HG03460 (cell line): ENCODE data around the gene S1PR5.
"Not testable (repeated sequence)": the region's sequence is repeated elsewhere in the genome, so short reads cannot be mapped to it uniquely, and the experiment has no call there.

Experiments
- ATAC-seq: cut with Tn5 transposase; IDR thresholded peaks from one replicate; pipeline ENCODE4 v1.9.1; 2021; ENCODE audit not compliant: unreplicated experiment

Gene S1PR5, protein sequence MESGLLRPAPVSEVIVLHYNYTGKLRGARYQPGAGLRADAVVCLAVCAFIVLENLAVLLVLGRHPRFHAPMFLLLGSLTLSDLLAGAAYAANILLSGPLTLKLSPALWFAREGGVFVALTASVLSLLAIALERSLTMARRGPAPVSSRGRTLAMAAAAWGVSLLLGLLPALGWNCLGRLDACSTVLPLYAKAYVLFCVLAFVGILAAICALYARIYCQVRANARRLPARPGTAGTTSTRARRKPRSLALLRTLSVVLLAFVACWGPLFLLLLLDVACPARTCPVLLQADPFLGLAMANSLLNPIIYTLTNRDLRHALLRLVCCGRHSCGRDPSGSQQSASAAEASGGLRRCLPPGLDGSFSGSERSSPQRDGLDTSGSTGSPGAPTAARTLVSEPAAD

DNA sequence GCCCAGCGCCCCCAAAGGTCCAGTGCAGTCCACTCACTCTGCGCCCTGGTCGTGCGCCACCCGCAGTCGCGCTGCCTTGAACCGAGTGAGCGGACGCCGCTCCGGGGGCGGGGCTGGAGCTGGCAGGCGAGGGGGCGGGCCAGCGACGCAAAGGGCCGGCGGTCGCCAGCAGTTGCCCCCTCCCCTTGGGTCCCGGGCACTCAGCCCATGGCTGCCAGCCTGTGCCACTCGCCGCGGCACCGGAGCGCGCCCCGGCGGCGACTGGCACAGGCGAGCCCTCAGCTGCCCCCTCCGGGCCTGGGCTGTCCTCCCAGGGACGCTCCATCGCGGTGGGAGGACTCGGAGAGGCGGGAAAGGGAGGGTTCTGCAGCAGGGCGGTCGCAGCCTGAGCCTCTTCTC lies at the start of gene S1PR5:
S1PR5 (minus strand) TSS at position 87 of the 399 bp plus-strand sequence. CDS start 2,436 bp downstream, outside the sequence.
- ATAC-seq, result no peak

DNA sequence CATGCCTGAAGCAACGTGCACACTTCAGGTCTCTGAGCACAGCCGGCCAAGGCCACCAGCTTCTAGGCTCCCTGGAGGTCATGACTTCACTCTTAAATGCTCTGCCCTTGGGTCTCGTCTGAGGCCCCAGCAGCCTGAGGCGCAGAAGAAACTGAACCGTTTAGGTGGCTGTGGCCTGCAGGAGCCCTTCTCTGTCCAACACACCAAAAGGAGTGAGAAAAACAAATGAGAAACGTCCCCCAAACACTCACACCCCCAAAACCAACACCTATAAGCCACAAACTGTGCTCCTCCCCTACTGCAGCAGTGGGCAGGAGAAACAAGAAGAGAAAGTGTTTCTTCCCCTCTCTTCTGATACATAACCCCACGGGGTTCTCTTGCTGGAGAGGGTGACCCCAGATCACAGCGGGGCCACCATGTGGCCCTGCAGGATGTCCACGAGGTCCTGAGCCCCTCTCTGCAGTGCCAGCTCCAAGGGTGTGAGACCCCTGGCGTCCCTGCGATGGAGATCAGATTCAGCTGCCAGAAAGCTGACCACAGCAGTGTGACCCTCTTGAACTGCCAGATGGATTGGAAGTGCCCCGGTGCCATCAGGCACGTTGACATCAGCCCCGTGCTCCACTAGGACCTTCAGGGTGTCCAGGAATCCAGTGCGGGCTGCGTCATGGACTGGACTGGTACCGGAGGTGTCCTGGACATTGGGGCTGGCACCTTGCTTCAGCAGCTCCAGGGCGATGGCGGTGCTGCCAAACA lies 49.6 kb upstream of the S1PR5 start:
- ATAC-seq, result no peak

- no peak for ATAC-seq
Observed at GRCh38 chr19:10566408-10566657, 49.1 kb upstream of the S1PR5 start.

DNA sequence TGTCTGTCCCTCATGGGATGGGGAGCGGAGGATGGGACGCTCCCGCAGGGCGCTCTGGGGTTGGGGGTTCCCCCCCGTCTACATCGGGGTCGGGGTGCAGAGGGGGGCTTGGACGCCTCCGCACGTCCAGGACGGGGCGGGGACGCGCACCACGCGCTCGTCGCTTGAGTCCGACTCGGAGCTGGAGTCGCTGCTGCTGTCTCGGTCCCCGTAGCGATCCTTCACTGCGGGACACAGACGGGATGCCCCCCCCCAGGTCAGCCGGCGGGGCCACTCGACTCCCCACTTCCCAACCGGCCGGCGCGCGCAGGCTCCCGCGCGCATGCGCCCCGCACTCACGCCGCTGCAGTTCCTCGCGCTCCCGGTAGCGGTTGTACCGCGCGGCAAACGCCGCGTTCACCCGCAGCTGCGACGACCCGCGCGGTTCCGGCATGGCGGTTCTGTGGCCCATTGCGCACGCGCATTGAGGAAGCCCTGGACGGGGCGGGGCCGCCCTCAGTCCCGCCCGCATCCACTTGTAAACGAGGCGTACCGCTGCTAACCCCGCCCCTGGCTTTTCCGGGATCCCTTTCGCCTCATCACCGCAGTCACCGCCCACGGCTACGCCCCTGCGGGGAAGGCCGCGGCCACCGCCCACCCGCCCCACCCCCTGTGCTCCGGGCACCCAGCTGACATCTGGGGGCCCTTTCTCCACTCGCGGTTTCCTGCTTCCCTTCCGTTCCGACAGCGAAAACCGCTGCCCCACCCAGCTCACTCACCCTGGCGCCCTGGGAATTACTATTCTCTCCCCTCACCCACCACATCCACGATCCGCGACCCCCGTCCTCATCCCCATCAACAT lies 48.5 kb upstream of the S1PR5 start, which contains the start of gene KRI1:
KRI1 (minus strand) TSS at position 444 of the 841 bp plus-strand sequence; CDS start at position 433, 11 bp downstream.
- ATAC-seq, result peak; percentile 38

DNA sequence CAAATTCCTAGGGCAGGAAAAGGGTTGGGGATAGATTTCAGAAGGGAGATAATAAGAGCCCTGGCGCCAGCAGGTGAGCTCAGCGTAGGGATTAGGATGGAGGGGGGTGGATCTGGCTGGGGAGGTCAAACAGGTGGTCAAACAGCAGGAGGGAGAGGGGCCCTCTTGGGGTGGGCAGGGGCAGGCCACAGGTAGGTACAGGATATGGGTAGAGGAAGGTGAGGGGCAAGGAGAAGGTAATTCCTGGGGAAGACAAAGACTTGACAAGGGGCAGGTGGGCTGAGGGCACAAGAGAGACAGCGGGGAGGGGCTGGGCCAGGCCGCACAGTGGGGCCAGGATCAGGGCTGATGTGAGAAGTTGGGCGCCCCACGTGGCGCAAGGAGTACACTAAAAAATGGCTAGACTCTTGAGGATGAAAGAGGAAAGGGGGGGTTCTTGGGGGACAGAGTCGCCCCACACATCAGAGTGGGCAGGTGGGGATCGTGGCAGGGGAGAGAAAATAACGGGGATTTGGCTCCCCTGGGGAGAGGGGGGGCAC lies 47.9 kb upstream of the S1PR5 start:
- ATAC-seq, result no peak

GRCh38 chr19:10562609-10563008 lies 45.4 kb upstream of the S1PR5 start:
- no peak for ATAC-seq

DNA sequence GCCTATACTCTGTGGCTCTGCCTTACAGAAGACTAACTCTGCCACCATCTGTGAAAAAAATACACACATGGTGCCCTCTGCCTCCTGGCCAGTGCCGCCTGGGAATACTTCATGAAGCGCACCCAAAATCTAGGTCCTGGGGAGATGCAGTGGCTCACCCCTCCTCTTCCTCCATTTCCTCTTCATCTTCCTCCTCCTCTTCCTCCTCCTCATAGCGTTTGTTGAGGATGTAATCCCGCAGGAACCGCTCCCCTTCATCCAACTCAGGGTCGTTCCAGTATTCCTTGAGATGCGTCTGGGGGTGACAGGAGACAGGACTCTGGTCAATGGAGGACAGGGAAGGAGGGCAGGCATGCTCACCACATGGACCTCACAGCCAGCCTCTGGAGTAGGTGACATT lies 42.9 kb upstream of the S1PR5 start:
- ATAC-seq, result no peak

DNA sequence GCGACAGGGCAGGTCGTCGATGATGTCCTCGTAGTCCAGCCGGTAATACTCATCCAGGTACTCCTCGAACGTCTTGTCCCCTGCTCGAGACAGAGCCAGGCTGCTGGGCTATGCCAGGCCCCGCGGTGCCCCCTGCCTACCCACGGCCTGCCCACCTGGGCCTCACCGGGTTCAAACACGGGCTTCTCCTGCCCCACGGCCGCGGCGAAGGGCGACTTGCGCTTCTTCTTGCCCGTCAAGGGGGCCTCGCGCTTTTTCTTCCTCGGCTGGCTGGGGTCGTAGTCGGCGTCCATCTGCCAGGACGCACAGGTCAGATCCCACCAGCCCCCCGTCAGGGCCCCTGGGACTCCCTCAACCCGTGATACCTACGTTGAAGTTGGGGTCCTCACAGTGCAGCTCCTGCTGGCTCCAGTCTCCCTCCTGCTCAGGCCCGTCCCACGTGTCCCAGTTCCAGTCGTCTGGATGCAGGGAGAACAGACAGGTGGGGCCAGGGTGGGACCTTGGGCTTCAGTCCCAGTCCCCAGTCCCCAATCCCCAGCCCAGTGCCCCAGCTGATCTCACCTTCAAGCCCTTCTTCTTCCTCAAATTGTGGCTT lies 40.5 kb upstream of the S1PR5 start:
- no peak for ATAC-seq

DNA sequence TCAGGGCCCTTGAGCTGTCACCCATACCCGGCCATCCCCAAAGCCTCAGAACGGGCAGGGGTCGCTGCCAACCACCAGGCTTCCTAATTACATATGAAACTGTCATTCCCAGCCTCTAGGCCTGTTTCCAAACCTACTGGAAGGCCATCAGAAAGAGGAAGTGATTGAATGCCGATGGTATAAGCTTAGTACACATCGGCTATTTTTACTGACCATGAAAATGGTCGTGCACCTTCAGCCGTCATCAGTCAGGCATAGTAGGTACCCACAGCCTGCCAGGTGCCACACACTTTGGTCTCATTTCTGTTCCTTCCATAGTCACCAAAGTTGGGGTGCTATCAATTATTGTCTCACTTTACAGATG lies 38.3 kb upstream of the S1PR5 start:
- ATAC-seq, result no peak

GRCh38 chr19:10554760-10555609 lies 37.7 kb upstream of the S1PR5 start:
- ATAC-seq, result no peak

- peak; percentile 77 for ATAC-seq
Observed at GRCh38 chr19:10553943-10554381, 36.7 kb upstream of the S1PR5 start.

DNA sequence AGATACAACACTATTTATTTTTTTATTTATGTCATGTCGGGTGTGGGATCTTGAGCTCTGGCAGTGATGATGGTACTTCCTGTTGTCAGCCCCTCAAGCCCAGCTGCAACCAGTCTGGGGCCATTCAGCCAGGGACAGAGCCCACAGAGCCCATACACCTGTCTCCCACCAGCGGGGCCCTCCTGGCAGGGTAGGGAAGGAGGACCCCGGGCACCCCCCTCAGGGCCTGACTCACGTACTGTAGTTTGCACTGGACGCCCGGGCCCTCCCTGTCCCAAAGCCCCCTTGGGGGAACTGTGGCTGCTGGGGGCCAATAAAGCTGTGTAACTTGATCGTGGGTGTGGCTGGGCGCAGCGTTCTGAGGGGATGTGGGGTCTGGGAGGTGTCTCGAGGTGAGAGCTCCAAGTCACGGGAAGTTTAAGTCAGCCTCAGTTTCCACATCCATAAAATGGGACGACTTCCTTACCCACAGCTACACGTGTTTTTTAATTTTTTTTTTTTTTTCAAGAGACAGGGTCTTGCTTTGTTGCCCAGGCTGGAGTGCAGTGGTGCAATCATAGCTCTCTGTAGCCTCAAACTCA lies 35.9 kb upstream of the S1PR5 start:
- no peak for ATAC-seq

DNA sequence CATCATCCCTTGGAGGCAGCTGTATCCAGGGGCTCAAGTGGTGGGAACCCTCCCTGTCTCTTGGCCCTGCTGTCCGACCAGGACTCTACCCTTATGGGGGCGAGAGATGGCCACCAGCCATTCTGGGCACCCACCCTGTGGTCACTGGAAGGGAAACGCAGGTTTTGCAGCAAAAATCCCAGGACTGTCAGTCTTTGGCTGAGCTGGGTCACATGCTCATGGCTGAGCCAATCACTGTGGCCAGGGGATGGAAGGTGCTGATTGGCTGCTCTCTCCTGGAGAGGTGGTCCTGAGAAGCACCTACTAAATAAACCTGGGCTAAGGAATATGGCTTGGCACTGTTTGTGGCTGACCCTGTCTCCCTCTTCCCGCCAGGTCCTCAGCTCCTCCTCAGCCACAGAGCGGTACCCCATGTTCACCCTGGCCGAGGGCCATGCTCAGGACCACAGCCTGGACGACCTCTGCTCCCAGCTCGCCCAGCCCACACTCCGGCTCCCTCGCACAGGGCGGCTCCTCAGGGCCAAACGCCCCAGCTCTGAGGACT lies 35.3 kb upstream of the S1PR5 start:
- no peak for ATAC-seq

DNA sequence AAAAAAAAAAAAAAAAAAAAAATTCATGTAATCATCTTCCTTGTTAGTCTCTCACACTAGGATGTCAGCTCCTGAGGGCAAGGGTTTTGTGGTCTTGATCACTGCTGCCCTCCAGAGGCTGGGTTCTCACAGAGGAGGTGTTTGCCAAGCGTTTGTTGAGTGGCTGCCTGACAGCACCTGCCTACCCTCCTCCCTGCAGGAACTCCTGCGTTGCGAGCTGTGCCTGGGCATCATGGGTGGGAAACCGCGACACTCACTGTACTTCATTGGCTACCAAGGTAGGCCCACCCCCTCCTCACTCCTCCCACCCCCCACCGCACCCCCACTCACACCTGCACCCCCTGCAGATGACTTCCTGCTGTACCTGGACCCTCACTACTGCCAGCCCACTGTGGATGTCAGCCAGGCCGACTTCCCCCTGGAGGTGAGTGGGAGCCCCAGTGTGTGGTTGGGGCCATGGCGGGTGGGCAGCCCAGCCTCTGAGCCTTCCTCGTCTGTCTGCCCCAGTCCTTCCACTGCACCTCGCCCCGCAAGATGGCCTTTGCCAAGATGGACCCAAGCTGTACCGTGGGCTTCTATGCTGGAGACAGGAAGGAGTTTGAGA lies 34.6 kb upstream of the S1PR5 start:
- ATAC-seq, result no peak

- ATAC-seq, result not testable (repeated sequence)
Observed at GRCh38 chr19:10551006-10551405, 33.8 kb upstream of the S1PR5 start.

- ATAC-seq, result no peak
Observed at GRCh38 chr19:10550336-10550735, 33.1 kb upstream of the S1PR5 start.

GRCh38 chr19:10549733-10550132 lies 32.5 kb upstream of the S1PR5 start:
- ATAC-seq, result no peak

GRCh38 chr19:10548746-10549276 lies 31.6 kb upstream of the S1PR5 start:
- no peak for ATAC-seq

DNA sequence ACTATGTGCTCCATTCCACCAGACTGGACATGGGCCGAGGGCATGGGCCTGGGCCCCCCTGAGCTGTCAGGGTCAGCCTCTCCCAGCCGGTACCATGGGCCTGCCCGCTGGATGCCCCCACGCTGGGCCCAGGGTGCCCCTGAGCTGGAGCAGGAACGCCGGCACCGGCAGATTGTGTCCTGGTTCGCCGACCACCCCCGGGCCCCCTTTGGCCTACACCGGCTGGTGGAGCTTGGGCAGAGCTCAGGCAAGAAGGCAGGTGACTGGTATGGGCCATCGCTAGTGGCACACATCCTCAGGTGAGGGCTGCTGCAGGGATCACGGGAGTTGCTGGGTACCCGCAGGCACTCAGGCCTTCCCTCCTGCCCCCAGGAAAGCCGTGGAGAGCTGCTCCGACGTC lies 29.6 kb upstream of the S1PR5 start:
- ATAC-seq, result no peak
